Stimulated activated CD8-positive, alpha-beta memory T cell treated with anti-CD3 and anti-CD28 coated beads, Interleukin-7, amount 100 ng/mL, for 4 hours (primary cell): ENCODE results near the gene HSPA12A.
A peak's percentile ranks its signal among the peaks of the same experiment; 100 is the strongest.

Experiments
- DNase-seq, 2 donors: peaks; one replicate each; pipeline ENCODE4 v3.0.0-alpha.2; 2020; ENCODE audit warnings: low read depth in 2 of 2

The HSPA12A gene

DNA sequence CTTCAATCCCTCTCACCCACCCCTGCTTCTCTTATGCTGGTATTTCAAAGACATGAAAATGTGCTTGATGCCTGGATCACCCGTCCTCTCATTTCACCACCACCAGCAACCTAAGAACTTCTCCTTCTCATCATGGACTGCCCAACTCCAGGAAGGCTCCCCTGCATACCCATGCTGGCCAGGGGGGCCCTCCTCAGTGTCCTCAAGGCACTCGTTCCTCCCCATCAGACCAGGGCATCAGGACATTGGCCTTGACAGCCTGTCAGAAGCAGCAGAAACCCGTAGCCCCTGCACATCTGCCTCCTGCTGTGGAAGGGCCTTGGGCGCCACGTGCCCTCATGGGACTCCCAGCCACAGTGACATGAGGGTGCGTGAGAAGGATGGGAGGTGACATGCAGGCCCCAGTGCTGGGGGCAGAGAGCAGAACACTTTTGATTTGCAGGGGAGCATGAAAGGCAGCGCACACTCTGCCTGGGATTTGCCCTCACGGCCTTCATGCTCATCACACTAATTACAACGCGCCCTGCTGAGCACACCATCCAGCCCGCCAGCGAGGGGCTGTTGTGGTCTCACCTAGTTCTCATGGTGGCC is 1.9 kb upstream of the HSPA12A start:
- DNase-seq: no peak

DNA sequence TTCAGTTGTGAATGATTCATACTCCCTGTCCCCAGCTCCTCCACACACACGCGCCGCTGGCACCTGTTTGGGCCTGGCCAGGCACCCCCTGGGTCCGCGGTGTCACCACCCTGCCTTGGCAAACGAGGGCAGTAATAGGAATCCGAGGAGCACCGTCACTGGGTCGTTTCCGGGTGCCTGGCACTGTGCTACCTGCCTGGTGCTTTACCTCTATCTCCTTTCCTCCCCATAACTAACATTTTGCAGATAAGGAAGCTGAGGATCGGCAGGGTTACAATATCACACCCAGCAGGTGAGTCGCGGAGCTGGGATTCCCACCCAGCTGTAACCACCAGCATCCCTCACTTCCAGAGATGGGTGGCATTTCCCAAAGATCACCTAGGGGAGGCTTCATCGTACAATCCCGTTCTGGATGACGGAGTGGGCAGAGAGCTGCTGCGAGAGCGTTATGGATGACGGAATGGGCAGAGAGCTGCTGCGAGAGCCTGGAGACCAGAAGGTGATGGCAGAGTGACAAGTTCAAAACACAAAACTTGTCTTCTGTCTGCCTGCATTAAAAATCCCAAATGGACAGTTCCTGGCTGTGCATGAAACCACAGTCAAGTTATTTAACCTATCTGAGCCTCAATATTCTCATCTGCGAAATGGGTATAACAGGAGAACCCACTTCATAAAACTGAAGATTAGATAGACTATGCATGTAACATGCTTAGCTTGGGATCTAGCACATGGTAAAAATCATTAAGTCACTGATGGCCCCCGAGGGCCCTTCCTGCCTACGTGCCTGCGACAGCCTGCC is 1.1 kb upstream of the HSPA12A start:
- DNase-seq: no peak

DNA sequence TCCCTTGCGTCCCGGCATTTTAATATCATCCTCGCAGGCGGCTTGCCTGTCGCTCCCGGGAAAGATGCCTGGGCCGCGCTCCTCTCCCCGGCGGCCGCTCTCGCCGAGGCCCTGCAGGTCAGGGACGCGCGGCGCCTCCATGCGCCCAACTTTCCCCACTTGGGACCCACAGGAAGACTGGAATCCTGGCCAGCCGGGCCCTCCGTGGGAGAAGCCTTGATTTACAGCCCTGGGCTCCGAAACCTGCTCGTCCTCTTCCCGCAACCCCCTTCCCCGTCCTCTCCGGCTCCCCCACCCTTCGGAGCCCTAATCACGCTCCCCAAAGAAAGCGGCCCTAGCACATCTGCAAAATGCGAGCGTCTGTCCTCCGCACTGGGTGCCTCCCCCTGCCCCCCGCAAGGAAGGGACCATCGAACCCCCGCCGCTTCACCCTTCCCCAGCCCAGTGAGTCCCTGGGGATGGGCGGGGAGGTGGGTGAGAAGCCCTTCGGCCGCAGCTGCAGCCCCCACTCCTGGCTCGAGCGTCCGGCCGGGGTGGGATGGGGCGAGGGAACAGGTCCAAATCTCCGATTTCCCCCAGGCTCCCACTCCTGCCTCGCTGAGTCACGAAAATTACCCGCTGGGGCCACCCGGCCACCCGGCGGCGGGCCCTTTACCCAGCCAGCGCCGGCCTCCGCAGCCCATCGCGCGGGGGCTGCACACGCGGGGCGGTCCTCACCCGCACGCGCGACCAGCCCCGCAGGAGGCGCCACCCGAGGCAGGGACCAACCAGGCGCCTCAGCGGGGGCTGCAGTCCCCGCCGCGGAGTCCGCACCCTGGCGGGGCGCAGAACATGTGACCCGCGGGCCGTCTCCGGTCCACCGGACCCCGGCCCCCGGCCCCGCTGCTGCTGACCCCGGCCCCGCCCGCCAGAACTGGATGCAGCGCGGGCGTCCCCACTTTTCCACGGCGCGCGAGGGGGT is 695 bp downstream of the HSPA12A start:
- no peak for DNase-seq

DNA sequence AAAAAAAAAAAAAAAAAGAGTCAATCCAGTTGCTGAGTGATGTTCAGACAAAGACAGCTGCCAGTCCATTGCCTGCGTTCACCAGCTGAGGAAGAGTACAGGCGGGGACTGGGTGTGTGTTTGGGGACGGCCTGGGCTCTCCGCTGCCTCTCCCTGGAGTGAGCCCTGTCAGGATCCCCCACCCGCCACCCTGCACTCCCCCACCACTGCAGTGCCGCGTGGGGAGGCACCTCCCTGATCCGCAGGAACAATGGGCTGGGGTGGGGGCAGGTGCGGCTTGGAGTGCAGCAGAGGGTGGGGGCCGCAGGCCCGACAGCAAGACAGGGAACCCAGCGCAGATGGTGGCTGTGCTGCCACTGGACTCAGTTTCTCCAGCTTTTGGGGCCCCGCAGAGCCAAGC is 1.4 kb downstream of the HSPA12A start:
- DNase-seq: no peak

DNA sequence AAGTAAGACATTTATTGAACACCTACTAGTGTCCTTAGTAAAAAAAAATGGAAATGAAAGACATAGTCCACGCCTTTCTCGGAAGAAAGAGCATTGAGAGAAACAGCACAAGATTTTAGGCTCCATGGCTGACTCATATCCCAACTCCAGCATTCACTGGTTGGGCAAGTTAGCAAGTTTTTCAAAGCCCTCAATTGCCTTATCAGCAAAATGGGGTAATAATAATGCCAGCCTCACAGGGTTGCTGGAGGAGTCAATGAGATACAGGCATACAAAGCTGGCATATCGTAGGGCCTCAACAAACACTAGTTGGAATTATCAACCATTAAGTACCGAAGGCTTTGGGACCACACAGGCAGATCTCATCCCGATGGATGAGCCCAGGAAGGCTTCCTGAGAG is 4.0 kb downstream of the HSPA12A start:
- no peak for DNase-seq

DNA sequence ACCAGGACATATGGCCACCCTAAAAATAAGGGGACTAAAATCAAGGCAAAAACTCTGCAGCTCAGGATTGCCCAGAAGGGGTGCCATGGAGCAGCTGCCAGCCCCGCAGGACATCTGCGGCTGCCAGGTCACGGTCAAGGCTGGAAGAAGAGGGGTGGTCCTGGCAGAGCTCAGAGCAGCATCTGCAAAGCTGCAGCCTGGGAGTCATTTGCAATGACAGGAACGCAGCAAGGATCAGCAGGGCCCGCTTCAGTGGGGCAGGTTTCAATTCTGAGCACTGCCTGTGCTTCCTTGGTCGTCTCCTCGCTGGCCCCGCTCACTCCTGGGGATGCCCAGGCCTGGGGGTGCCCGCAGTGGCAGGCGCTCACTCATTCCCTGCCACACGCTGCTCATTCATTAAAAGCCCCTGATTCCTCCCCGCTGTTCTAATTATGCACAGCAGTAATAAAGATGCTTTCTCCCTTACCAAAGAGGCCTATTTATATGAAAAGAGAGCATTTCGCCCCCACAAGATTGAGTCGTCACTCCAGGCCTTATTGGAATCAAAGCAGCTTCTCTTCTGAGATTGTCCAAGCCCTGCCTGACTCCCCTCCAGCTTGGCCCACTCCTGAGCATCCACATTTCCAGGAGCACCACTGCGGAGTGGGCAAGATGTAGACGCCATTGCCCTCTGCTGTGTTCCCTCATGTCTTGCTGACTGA is 4.6 kb downstream of the HSPA12A start:
- DNase-seq: no peak

DNA sequence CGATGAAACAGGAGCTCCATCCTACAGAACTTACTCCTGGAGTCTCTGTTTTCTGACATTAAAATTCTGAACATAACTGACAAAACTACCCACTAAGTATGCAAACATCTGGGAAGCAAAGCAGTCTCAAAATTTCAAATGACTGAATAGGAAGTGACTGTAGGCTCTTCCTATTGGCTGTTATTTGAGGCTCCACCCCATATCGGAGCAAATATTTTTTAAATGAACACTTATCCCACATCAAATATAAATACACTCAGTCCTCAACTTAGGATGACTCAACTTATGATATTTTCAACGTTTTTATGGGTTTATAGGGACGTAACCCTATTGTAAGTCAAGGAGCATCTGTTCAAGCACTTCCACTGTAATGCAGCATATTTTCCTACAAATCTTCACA is 8.8 kb downstream of the HSPA12A start:
- no peak for DNase-seq

DNA sequence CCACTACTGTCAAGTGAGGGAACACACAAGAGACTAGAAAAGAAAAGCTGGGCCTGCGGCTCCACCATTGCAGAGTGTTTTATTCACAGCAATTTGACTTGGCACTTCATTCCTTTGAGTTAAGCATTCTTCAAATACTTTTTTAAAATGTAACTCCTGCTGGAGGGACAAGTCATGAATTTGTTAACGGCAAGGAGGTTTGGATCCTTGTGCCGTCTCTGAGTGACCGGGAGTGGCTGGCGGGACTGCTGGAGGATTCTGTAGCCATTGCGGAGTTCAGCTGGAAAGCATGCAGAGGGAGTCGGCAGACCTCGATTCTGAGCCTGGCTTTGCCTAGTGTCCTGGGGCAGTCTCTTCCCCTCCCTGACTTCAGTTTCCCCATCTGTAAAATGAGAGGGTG is 9.8 kb downstream of the HSPA12A start:
- DNase-seq: no peak

DNA sequence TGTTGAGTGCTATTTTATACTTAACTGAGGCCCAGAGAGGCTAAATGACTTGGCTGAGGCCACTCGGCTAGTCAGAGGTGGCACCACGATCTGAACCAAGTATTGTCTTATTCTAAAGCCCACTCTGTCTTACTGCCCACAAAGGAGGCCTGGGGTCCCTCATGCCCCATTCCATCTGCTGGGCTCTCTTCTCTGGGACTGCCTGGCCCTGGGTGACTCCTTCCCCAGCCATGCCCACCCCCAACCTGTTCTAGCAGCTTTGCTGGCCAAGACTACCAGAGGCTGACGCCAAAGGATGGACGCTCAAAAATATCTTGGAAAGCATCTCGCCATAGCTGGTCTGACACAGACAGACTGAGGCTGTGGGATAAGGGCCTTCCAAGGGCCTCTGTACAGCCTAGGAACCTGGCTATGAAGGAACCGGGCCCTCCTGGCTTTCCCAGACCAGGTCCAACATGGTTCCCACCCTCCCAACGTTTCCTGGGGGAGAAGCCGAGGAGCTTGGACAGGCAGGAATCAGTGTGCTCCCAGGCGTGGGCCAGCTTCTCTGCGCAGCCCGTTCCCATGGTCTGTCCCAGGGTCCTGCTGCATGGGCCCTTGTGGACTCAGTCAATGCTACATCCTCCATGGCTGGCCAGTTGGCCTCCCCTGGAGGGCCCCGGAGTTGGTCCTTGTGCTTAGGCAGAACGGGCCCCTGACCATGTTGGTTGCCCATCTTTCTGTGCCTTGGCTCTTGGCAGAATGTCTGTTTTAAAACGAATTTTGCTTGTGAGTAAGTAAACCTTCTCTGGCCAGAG is 11.7 kb downstream of the HSPA12A start:
- no peak for DNase-seq

DNA sequence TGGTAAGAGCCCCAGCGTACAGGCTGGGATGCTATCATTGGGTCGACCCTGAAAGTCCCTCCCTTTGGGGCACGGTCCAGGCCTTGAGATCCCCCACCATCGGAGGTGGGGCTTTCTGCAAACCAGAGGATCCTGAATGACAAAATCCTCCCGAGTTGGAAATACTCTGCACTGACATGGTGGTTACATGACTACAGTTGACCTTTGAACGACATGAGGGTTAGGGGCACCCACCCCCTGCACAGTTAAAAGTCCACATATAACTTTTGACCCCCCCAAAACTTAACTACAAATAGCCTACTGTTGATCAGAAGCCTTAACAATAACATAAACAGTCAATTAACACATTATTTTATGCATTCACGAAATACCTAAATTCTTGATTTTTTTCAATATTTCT is 13.1 kb downstream of the HSPA12A start:
- DNase-seq: no peak

DNA sequence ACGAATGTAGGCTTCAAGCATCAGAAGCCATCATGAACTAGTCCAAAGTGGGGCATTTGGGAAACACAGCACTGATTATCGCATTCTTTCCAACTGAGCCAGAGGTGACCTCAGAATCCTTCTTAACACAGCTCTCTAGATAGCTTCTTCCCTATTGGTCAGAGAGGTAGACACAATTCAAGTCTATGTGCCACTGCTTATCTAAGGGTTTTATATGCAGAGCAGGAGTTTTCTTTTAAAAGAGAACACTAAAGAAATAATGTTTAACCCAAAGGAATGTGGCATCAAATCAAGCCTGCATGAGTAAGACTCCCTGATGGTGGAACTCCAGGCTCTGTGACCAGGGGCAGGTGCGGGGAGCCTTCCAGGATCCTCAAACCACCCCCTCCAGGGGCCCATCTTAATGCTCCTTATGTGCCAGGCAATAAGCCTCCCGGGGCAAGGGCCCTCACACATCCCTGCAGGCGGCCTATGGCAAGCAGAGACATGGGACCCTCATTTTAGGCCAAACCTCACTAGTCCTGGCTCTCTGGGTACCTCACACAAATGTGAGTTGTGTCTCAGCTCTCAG is 13.8 kb downstream of the HSPA12A start:
- DNase-seq: no peak

DNA sequence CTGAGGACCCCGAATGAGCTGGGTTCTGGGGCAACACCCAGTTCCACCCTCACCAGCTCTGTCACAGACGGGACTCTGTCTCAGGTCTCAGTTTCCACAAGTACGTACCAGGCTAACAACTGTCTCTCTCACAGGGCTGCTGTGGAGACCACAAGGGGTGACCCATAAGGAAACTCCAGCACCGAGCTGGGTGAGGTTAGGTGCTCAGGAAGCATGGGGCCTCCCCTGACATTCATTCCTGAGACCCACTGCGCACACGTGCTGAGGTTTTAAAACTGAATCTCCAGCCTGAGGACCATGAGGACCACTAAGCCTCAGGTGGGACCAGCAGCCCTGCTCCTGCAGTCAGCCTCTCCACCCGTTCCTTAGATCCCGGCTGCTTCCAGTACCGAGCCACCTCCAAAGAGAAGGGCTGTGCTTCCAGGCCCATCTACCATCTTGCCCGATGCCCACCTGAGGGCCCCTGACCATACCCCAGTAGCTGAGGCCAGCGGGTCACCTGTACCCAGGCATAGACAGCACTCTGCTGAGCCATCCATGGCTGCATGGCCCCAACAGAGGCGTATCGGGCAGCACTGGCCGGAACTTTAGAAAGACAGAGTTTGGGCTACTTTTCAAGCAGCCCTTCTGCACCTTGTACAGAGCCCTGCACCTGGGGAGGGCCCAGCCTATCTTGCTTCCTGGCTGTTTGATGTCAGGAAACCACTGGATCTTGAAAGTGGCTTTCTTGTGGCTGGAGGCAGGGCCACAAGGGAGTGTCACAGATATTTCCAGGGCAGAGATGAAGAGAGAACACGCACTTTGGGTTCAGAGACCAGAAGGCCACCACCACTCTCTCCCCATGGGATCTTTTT is 18.7 kb downstream of the HSPA12A start:
- peak in 1 of 2 donors; percentile 5 for DNase-seq

DNA sequence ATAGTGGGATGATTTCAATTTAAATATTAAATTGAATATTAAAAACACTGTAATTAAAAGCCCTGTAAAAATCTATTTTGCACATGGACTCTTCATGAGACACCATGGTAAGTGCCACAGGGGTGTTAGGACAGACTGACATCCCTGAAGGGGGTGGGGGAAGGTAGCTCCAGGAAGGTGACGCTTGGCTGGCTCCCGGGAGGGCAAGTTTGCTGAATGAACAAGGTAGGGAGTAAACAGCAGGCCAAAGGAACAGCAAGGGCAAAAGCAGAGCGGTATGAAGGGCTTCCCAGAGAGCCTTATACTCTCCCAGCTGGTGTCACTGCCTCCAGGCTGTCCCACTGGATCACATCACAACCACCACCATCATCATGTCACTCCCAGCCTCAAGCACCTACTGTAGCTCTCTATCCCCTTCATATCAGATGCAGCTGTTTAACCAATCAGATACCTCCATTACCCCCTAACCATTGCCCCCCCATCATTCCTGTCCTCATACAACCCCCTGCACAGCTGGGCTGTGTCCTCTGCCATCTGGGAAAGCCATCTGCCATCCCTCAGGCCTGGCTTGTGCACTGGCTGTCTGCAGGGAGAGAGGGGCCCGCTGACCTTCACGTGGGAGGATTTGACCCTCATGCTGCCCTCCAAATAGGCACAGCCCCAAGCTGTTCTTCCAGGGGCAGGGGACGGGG is 19.5 kb downstream of the HSPA12A start:
- no peak for DNase-seq

DNA sequence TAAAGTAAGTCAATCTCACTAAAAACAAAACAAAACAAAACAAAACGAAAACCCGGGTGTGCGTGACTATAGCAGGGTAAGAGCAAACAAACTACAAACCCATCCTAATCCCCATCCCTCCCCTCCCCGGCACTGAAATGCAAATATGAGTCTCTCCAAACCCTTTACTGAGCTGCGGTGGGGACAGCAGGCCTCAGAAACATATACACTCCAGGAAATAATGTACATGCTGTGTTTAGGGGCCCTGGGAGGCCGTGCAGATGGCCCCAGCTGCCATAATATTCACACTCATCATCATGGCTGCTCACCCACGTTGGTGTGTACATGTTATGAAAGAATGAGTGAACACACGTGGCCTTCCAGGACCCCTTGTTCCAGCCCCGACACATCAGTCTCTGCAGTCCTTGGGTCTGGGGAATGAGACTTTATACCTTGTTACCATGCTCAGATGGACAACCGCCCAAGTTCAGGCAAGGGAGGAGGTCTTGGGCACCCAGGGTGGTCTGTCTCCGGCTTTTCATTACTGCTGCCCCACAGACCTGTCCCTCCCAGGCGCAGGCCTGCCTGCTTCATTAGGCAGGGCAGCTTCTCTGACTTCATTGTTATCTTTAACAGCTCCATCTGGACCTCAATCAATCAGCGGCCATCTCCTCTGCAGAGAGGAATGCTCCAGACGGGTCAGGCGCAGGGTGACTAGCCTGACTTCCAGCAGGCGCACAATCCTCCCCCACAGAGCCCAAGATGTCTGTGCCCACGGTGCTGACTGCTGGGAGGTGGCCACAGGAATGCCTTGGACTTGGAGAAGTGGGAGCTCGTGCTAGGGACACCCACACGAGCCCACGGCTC is 20.6 kb downstream of the HSPA12A start:
- DNase-seq: no peak

DNA sequence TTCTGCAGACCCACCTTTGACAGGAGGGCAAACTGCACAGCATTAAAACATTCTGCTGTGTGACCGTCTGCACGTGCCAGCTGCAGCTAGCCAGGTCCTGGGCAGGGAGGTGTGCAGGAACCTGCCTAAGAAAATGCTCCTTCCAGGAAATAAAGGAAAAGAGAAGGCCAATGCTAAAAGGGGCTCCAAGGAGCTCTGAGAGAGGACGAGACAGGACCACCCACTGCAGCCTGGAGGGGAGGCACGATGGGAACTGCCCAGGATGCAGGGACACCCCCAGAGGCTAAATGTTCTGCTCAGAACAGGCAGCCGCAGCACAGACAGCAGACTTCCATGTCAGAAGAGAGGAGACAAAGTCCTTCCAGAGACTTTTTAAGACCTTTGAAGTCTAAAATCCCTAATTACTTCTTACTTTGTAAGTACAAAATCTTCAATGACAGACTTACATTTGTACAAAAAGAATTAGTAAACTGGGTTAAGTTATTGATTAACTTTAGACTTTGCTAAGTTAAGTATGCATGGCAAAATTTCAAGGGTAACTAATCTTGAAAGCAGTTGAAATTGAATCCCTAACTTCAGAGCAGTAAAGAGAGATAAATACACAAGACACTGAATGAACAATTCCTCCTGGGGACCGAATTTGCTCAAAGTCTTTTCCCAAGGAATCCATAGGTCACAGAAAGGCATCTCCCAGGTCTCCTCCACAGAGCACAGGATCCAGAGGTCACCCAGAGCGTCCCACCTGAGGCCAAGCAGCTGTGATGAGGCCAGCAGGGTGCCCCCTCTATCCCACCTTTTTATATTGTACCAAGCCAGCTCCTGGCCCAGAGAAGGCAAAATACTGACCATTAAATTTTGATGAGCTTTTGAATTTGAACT is 21.5 kb downstream of the HSPA12A start:
- no peak for DNase-seq

DNA sequence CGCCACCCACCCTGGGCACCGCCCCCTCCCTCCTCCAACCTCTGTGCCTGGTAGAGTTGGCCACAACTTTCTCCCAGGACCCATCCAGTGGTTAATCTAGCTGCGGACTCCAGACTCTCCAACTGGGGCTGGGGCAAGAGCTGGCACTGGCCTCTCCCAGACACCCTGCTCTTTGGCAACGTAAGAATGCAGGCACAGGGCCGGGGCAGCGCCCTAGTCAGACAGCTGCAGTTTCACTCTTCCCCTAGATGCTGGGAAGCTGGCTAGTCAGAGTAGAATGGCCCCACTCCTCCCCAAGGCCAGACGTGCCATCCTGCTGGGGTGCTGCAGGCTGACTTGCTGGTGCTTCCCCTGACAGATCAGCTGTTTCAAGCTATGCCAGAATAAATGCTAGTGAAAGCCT is 22.1 kb downstream of the HSPA12A start:
- DNase-seq: no peak

DNA sequence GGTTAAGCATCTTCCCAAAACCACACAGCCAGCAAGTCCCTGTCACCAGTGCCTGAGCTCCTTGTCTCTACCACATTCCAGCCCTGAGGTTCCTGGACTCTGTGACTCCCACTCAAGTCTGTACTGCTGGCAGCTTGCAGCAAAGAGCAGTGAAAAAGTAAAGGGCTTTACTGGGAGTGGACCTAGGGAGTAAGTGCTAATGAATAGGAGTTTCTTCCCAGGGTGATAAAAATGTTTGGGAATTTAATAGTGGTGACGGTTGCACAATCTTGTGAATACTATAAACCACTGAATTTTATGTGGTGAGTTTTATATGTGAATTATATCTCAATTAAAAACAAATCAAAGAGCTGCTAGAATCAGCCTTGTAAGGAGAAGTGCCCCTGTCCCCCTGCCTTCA is 22.6 kb downstream of the HSPA12A start:
- no peak for DNase-seq
